DOHH2 (cell line): ENCODE results near the gene MAP3K7CL.

ENCODE experiments used
- H3F3A ChIP-seq: fragments of 200-600 bp; sonication (generic), shearing (Covaris generic); 2 replicates; pipeline ENCODE4 v1.6.0; 2016; ENCODE audit warnings: antibody characterized with exemption, mild to moderate bottlenecking; ENCODE audit not compliant: control insufficient read depth, insufficient read depth
- H3K27ac ChIP-seq: fragments of 200-600 bp; sonication (generic); 2 replicates; pipeline ENCODE4 v1.5.1; 2014; ENCODE audit warnings: low read depth, mild to moderate bottlenecking, low read length, moderate library complexity
- H3K27me3 ChIP-seq: fragments of 200-600 bp; sonication (generic); 2 replicates; pipeline ENCODE4 v1.6.1; 2014; ENCODE audit warnings: mild to moderate bottlenecking, low read length, mixed read lengths; ENCODE audit not compliant: control insufficient read depth
- H3K36me3 ChIP-seq: fragments of 200-600 bp; sonication (generic); 2 replicates; pipeline ENCODE4 v1.6.1; 2014; ENCODE audit warnings: mild to moderate bottlenecking, low read length, moderate library complexity, mixed read lengths; ENCODE audit not compliant: control insufficient read depth
- H3K4me1 ChIP-seq: fragments of 200-600 bp; sonication (generic); 2 replicates; pipeline ENCODE4 v1.6.1; 2014; ENCODE audit warnings: mild to moderate bottlenecking, low read length, mixed read lengths; ENCODE audit not compliant: control insufficient read depth
- H3K4me2 ChIP-seq: fragments of 200-600 bp; sonication (generic); 2 replicates; pipeline ENCODE4 v1.6.0; 2014; ENCODE audit warnings: mild to moderate bottlenecking, low read length, moderate library complexity
- H3K4me3 ChIP-seq: fragments of 200-600 bp; sonication (generic); 2 replicates; pipeline ENCODE4 v1.5.1; 2014; ENCODE audit warnings: mild to moderate bottlenecking, low read length, mixed read lengths
- H3K79me2 ChIP-seq: fragments of 200-600 bp; sonication (generic); 2 replicates; pipeline ENCODE4 v1.6.1; 2014; ENCODE audit warnings: mild to moderate bottlenecking, low read length, mixed read lengths; ENCODE audit not compliant: control insufficient read depth
- H3K9me2 ChIP-seq: fragments of 200-600 bp; sonication (generic); replicated peaks from 2 replicates; pipeline ENCODE4 v1.6.1; 2014; ENCODE audit warnings: mild to moderate bottlenecking, low read length, mixed read lengths; ENCODE audit not compliant: control insufficient read depth
- H3K9me3 ChIP-seq: fragments of 200-600 bp; sonication (generic); 2 replicates; pipeline ENCODE4 v1.6.1; 2014; ENCODE audit warnings: antibody characterized with exemption, low read length, mixed read lengths; ENCODE audit not compliant: control insufficient read depth, insufficient read depth
- H4K20me1 ChIP-seq: fragments of 200-600 bp; sonication (generic); 2 replicates; pipeline ENCODE4 v1.6.0; 2014; ENCODE audit warnings: low read depth, mild to moderate bottlenecking, antibody characterized with exemption, low read length, moderate library complexity; ENCODE audit not compliant: control insufficient read depth, insufficient read depth
- CTCF ChIP-seq: fragments of 200-600 bp; sonication (generic); IDR thresholded peaks from one replicate; pipeline ENCODE4 v1.5.1; 2014; ENCODE audit warnings: antibody characterized with exemption, mild to moderate bottlenecking, low read depth, low read length; ENCODE audit not compliant: poor library complexity, severe bottlenecking
- EZH2phosphoT487 ChIP-seq: fragments of 200-600 bp; sonication (generic); IDR thresholded peaks from 2 replicates; pipeline ENCODE4 v1.6.1; 2017; ENCODE audit warnings: borderline replicate concordance, mild to moderate bottlenecking, antibody characterized with exemption, low read length, moderate library complexity, mixed read lengths

Gene MAP3K7CL

GRCh38 chr21:29207201-29207600, 76.8 kb downstream of the MAP3K7CL start:
- no peak for TF ChIP-seq CTCF
- no peak for TF ChIP-seq EZH2phosphoT487
- Histone ChIP-seq H3K4me2 (no peak overlapping the region), H3K36me3 (no peaks in the 10 kb centered on the region), H3K4me3 (no peak overlapping the region), H3K27me3 (no peaks in the 10 kb centered on the region), H3K27ac (no peak overlapping the region), H4K20me1 (no peaks in the 10 kb centered on the region), H3F3A (no peaks in the 10 kb centered on the region; the same call in 1 of the 2 replicates), H3K79me2 (no peaks in the 10 kb centered on the region), H3K9me2 (no peaks in the 10 kb centered on the region), H3K4me1 (peaks cover 16% of the 10 kb centered on the region), H3K9me3 (no peaks in the 10 kb centered on the region)

- H3K36me3 ChIP-seq, result no peaks in the 10 kb centered on the region
- no peaks in the 10 kb centered on the region for H4K20me1 ChIP-seq
- H3K27me3 ChIP-seq, result no peaks in the 10 kb centered on the region
- H3K9me3 ChIP-seq, result no peaks in the 10 kb centered on the region
- no peak for TF ChIP-seq EZH2phosphoT487
- no peak for TF ChIP-seq CTCF
- H3F3A ChIP-seq, result no peaks in the 10 kb centered on the region; the same call in 1 of the 2 replicates
- H3K27ac ChIP-seq, result peak overlapping the region; percentile 46
- H3K4me3 ChIP-seq, result peak overlapping the region; percentile 40
- H3K79me2 ChIP-seq, result no peaks in the 10 kb centered on the region
- peaks cover 16% of the 10 kb centered on the region for H3K4me1 ChIP-seq
- H3K9me2 ChIP-seq, result no peaks in the 10 kb centered on the region
- peak overlapping the region; percentile 57 for H3K4me2 ChIP-seq
These were observed 77.7 kb downstream of the MAP3K7CL start for GRCh38 chr21:29208044-29208681.

GRCh38 chr21:29208682-29209059, 78.2 kb downstream of the MAP3K7CL start:
- TF ChIP-seq EZH2phosphoT487, result no peak
- no peak for TF ChIP-seq CTCF
- peak overlapping the region; percentile 57 for H3K4me2 ChIP-seq
- H3K9me3 ChIP-seq, result no peaks in the 10 kb centered on the region
- H4K20me1 ChIP-seq, result no peaks in the 10 kb centered on the region
- H3K79me2 ChIP-seq, result no peaks in the 10 kb centered on the region
- H3K4me1 ChIP-seq, result peaks cover 16% of the 10 kb centered on the region
- H3K27me3 ChIP-seq, result no peaks in the 10 kb centered on the region
- no peaks in the 10 kb centered on the region; the same call in 1 of the 2 replicates for H3F3A ChIP-seq
- peak overlapping the region; percentile 46 for H3K27ac ChIP-seq
- no peaks in the 10 kb centered on the region for H3K9me2 ChIP-seq
- H3K36me3 ChIP-seq, result no peaks in the 10 kb centered on the region
- peak overlapping the region; percentile 40 for H3K4me3 ChIP-seq
